Measurements from ENCODE around the gene C14orf180. TPM values are rescaled to one million over a fixed set of nuclear protein-coding genes. Genes with fewer than 3 reads are reported as not detected.

Gene C14orf180
- total RNA-seq, 1 donor from 2014 or later, result 1.7 TPM

- peaks cover 3% of the 10 kb centered on the region for H3K4me1 ChIP-seq
- H3K4me3 ChIP-seq, result no peak overlapping the region
- TF ChIP-seq POLR2AphosphoS5 (IDR thresholded peaks at IDR 0.05; ENCODE audit: insufficient read depth in 1 of 2, low read depth in 1 of 2), result no peak
- TF ChIP-seq CTCF (IDR thresholded peaks at IDR 0.05), result no peak
- TF ChIP-seq POLR2A (IDR thresholded peaks at IDR 0.05), result no peak
- DNase-seq (ENCODE audit: extremely low spot score in 2 of 2), result no peak
- no peaks in the 10 kb centered on the region for H3K27me3 ChIP-seq
- intact Hi-C loops (cut with DNase I), result no loop called here
- H3K36me3 ChIP-seq, result no peaks in the 10 kb centered on the region
- H3K27ac ChIP-seq, result no peak overlapping the region
- no peaks in the 10 kb centered on the region for H3K9me3 ChIP-seq
These were observed 10.0 kb downstream of the C14orf180 start for GRCh38 chr14:104589338-104590195.

GRCh38 chr14:104590240-104590965 is 10.8 kb downstream of the C14orf180 start:
- Histone ChIP-seq H3K27me3 (no peaks in the 10 kb centered on the region), H3K9me3 (no peaks in the 10 kb centered on the region)

GRCh38 chr14:104591031-104591430 is 11.5 kb downstream of the C14orf180 start:
- TF ChIP-seq CTCF (IDR thresholded peaks at IDR 0.05) (no peak), POLR2AphosphoS5 (IDR thresholded peaks at IDR 0.05; ENCODE audit: insufficient read depth in 1 of 2, low read depth in 1 of 2) (no peak), POLR2A (IDR thresholded peaks at IDR 0.05) (no peak)
- peaks cover 3% of the 10 kb centered on the region for H3K4me1 ChIP-seq
- no peak overlapping the region for H3K27ac ChIP-seq
- intact Hi-C loops (cut with DNase I), result no loop called here
- no peaks in the 10 kb centered on the region for H3K27me3 ChIP-seq
- no peak overlapping the region for H3K4me3 ChIP-seq
- no peak for DNase-seq (ENCODE audit: extremely low spot score in 2 of 2)
- H3K36me3 ChIP-seq, result no peaks in the 10 kb centered on the region
- no peaks in the 10 kb centered on the region for H3K9me3 ChIP-seq

More at GRCh38 chr14:104590240-104590965, 10.8 kb downstream of the C14orf180 start:
- no peak overlapping the region for H3K27ac ChIP-seq
- TF ChIP-seq POLR2A (IDR thresholded peaks at IDR 0.05) (no peak), CTCF (IDR thresholded peaks at IDR 0.05) (no peak), POLR2AphosphoS5 (IDR thresholded peaks at IDR 0.05; ENCODE audit: insufficient read depth in 1 of 2, low read depth in 1 of 2) (no peak)
- intact Hi-C loops (cut with DNase I), result no loop called here
- no peaks in the 10 kb centered on the region for H3K36me3 ChIP-seq
- peaks cover 3% of the 10 kb centered on the region for H3K4me1 ChIP-seq
- DNase-seq (ENCODE audit: extremely low spot score in 2 of 2), result no peak
- no peak overlapping the region for H3K4me3 ChIP-seq

- H3K9me3 ChIP-seq, result no peaks in the 10 kb centered on the region
- DNase-seq (ENCODE audit: extremely low spot score in 2 of 2), result no peak
- intact Hi-C loops (cut with DNase I), result no loop called here
- no peaks in the 10 kb centered on the region for H3K27me3 ChIP-seq
- no peak overlapping the region for H3K27ac ChIP-seq
- no peak overlapping the region for H3K4me3 ChIP-seq
- no peaks in the 10 kb centered on the region for H3K36me3 ChIP-seq
- TF ChIP-seq POLR2AphosphoS5 (IDR thresholded peaks at IDR 0.05; ENCODE audit: insufficient read depth in 1 of 2, low read depth in 1 of 2) (no peak), CTCF (IDR thresholded peaks at IDR 0.05) (no peak), POLR2A (IDR thresholded peaks at IDR 0.05) (no peak)
- H3K4me1 ChIP-seq, result peaks cover 3% of the 10 kb centered on the region
These were observed 12.1 kb downstream of the C14orf180 start for GRCh38 chr14:104591506-104592291.
